A549 (cell line): Measurements from ENCODE around the gene CAMKMT.

ENCODE experiments used
- CTCF ChIP-seq: fragments of >200 bp; sonication (Bioruptor Twin); formaldehyde crosslinking; IDR thresholded peaks from 3 replicates; pipeline ENCODE4 v1.5.1; 2016
- EP300 ChIP-seq, 2 experiments: fragments of >200 bp; sonication (Bioruptor Twin); formaldehyde crosslinking; IDR thresholded peaks; 2 replicates in 1 of 2; 3 replicates in 1 of 2; pipeline ENCODE4 v1.6.1; 2016 to 2017
- FOSL2 ChIP-seq, 2 experiments: fragments of 450-650 bp in 1 of 2; fragments of >200 bp in 1 of 2; sonication (Bioruptor Twin) in 1 of 2; formaldehyde crosslinking; IDR thresholded peaks; 2 replicates each; pipeline versions ENCODE4 v1.5.0 to v1.6.1; 2016 to 2020; ENCODE audit warnings: mild to moderate bottlenecking in 1 of 2, moderate library complexity in 1 of 2
- POLR2A ChIP-seq: IDR thresholded peaks from 2 replicates; pipeline ENCODE4 v1.6.1; 2012; ENCODE audit warnings: mild to moderate bottlenecking, low read length
- RAD21 ChIP-seq, 2 experiments: fragments of >200 bp in 1 of 2; sonication (Bioruptor Twin) in 1 of 2; formaldehyde crosslinking in 1 of 2; IDR thresholded peaks in 1 of 2; conservative IDR thresholded peaks in 1 of 2; 2 replicates in 1 of 2; 3 replicates in 1 of 2; pipeline ENCODE4 v1.6.1; 2012 to 2018; ENCODE audit warnings: inconsistent platforms in 1 of 2

GRCh38 chr2:44371445-44371844 is 9.7 kb downstream of the CAMKMT start:
- TF ChIP-seq POLR2A (no peak), CTCF (no peak), FOSL2 (IDR thresholded peaks at IDR 0.05) (no peak), FOSL2 (CRISPR knock-in tag; IDR thresholded peaks at IDR 0.05) (no peak), RAD21 (conservative IDR thresholded peaks at IDR 0.05 in 1 of 2, IDR thresholded peaks at IDR 0.05 in 1 of 2) (no peak), EP300 (IDR thresholded peaks at IDR 0.05) (no peak)
